Effector memory CD4-positive, alpha-beta T cell (primary cell): ENCODE measurements around the gene SNTB2.

Source experiments
- DNase-seq, 3 donors: peaks; one replicate each; pipeline ENCODE4 v3.0.0-alpha.2; 2020
- H3K27ac ChIP-seq: 2 replicates; pipeline ENCODE4 v1.7.0; 2013; ENCODE audit warnings: mild to moderate bottlenecking, low read length, moderate library complexity; ENCODE audit not compliant: insufficient read depth, poor library complexity, severe bottlenecking
- H3K27me3 ChIP-seq: replicated peaks from 2 replicates; pipeline ENCODE4 v1.7.0; 2013; ENCODE audit warnings: mild to moderate bottlenecking, low read length; ENCODE audit not compliant: insufficient read depth, control insufficient read depth, poor library complexity, severe bottlenecking
- H3K36me3 ChIP-seq: 2 replicates; pipeline ENCODE4 v1.7.0; 2013; ENCODE audit warnings: mild to moderate bottlenecking, low read length, moderate library complexity; ENCODE audit not compliant: control insufficient read depth, insufficient read depth
- H3K4me1 ChIP-seq: 2 replicates; pipeline ENCODE4 v1.7.0; 2013; ENCODE audit warnings: low read length, mild to moderate bottlenecking; ENCODE audit not compliant: control insufficient read depth, insufficient read depth, poor library complexity, severe bottlenecking
- H3K4me3 ChIP-seq: 2 replicates; pipeline ENCODE4 v1.7.0; 2013; ENCODE audit warnings: low read length, low read depth, mild to moderate bottlenecking; ENCODE audit not compliant: insufficient read depth, poor library complexity, severe bottlenecking
- H3K9me3 ChIP-seq: 2 replicates; pipeline ENCODE4 v1.7.0; 2013; ENCODE audit warnings: mild to moderate bottlenecking, low read length, moderate library complexity; ENCODE audit not compliant: control insufficient read depth

Gene SNTB2

GRCh38 chr16:69301187-69301586, 114.2 kb downstream of the SNTB2 start:
- DNase-seq = no peak
- H3K36me3 ChIP-seq = peaks cover 14% of the 10 kb centered on the region
- H3K4me1 ChIP-seq = no peaks in the 10 kb centered on the region
- no peak overlapping the region for H3K27ac ChIP-seq
- no peaks in the 10 kb centered on the region for H3K9me3 ChIP-seq
- H3K4me3 ChIP-seq = no peak overlapping the region
- H3K27me3 ChIP-seq = no peaks in the 10 kb centered on the region

GRCh38 chr16:69301861-69302260, 114.9 kb downstream of the SNTB2 start:
- Histone ChIP-seq H3K27me3 (no peaks in the 10 kb centered on the region), H3K27ac (no peak overlapping the region), H3K4me3 (no peak overlapping the region), H3K36me3 (peaks cover 14% of the 10 kb centered on the region), H3K9me3 (no peaks in the 10 kb centered on the region), H3K4me1 (no peaks in the 10 kb centered on the region)
- no peak for DNase-seq

- no peak for DNase-seq
- Histone ChIP-seq H3K4me1 (no peaks in the 10 kb centered on the region), H3K36me3 (peaks cover 14% of the 10 kb centered on the region), H3K9me3 (no peaks in the 10 kb centered on the region), H3K27ac (no peak overlapping the region), H3K4me3 (no peak overlapping the region), H3K27me3 (no peaks in the 10 kb centered on the region)
Measured at GRCh38 chr16:69302301-69302700, 115.3 kb downstream of the SNTB2 start.

- H3K27me3 ChIP-seq = no peaks in the 10 kb centered on the region
- no peak for DNase-seq
- H3K9me3 ChIP-seq = no peaks in the 10 kb centered on the region
- peaks cover 1% of the 10 kb centered on the region for H3K36me3 ChIP-seq
- H3K4me1 ChIP-seq = no peaks in the 10 kb centered on the region
- H3K4me3 ChIP-seq = no peak overlapping the region
- no peak overlapping the region for H3K27ac ChIP-seq
Measured at GRCh38 chr16:69306031-69306430, 119.1 kb downstream of the SNTB2 start.

- H3K9me3 ChIP-seq = no peaks in the 10 kb centered on the region
- H3K4me3 ChIP-seq = no peak overlapping the region
- no peaks in the 10 kb centered on the region for H3K27me3 ChIP-seq
- peaks cover 5% of the 10 kb centered on the region for H3K4me1 ChIP-seq
- DNase-seq = no peak
- no peak overlapping the region for H3K27ac ChIP-seq
- no peaks in the 10 kb centered on the region for H3K36me3 ChIP-seq
Measured at GRCh38 chr16:69307091-69307490, 120.1 kb downstream of the SNTB2 start.

- Histone ChIP-seq H3K27ac (no peak overlapping the region), H3K4me1 (peaks cover 7% of the 10 kb centered on the region)
- no peak for DNase-seq
Measured at GRCh38 chr16:69307856-69308255, 120.9 kb downstream of the SNTB2 start.

GRCh38 chr16:69309316-69309715, 122.4 kb downstream of the SNTB2 start:
- H3K4me1 ChIP-seq = peaks cover 7% of the 10 kb centered on the region
- no peak for DNase-seq
- no peaks in the 10 kb centered on the region for H3K9me3 ChIP-seq
- H3K4me3 ChIP-seq = no peak overlapping the region
- peaks cover 1% of the 10 kb centered on the region for H3K36me3 ChIP-seq
- no peak overlapping the region for H3K27ac ChIP-seq
- no peaks in the 10 kb centered on the region for H3K27me3 ChIP-seq

More at GRCh38 chr16:69307856-69308255, 120.9 kb downstream of the SNTB2 start:
- H3K27me3 ChIP-seq = no peaks in the 10 kb centered on the region
- H3K9me3 ChIP-seq = no peaks in the 10 kb centered on the region
- no peak overlapping the region for H3K4me3 ChIP-seq
- H3K36me3 ChIP-seq = no peaks in the 10 kb centered on the region

GRCh38 chr16:69310653-69311532, 123.9 kb downstream of the SNTB2 start, which contains the start of gene VPS4A:
Gene VPS4A, plus strand, starts transcription at chr16:69311350. Its CDS starts 162 bp downstream, at chr16:69311512.
- H3K9me3 ChIP-seq = no peaks in the 10 kb centered on the region
- peak within 1 kb of the TSS; percentile 58 for H3K4me3 ChIP-seq
- DNase-seq = peak; percentile 95 to 96 (median 95)
- H3K27ac ChIP-seq = peak within 1 kb of the TSS; percentile 81
- H3K27me3 ChIP-seq = no peaks in the 10 kb centered on the region
- H3K4me1 ChIP-seq = peaks cover 7% of the 10 kb centered on the region
- peaks cover 10% of the 10 kb centered on the region for H3K36me3 ChIP-seq

- Histone ChIP-seq H3K4me1 (peaks cover 7% of the 10 kb centered on the region), H3K36me3 (peaks cover 19% of the 10 kb centered on the region), H3K27ac (peak overlapping the region; percentile 81), H3K4me3 (peak overlapping the region; percentile 58), H3K9me3 (no peaks in the 10 kb centered on the region), H3K27me3 (no peaks in the 10 kb centered on the region)
- DNase-seq = peak in 1 of 3 donors; percentile 11
Measured at GRCh38 chr16:69311533-69312387, 124.8 kb downstream of the SNTB2 start.

- Histone ChIP-seq H3K36me3 (peaks cover 30% of the 10 kb centered on the region), H3K27me3 (no peaks in the 10 kb centered on the region), H3K4me1 (peaks cover 7% of the 10 kb centered on the region), H3K4me3 (no peak overlapping the region), H3K9me3 (no peaks in the 10 kb centered on the region), H3K27ac (no peak overlapping the region)
- no peak for DNase-seq
Measured at GRCh38 chr16:69313469-69313868, 126.5 kb downstream of the SNTB2 start.
